ENCODE results near the gene RAD17.

RAD17 gene

GRCh38 chr5:69462170-69462569 is 92.6 kb downstream of the RAD17 start:
- DNase-seq = no peak
- Mint-ChIP-seq H3K4me1 (no peaks in the 10 kb centered on the region), H3K9me3 (no peaks in the 10 kb centered on the region), H3K27me3 (no peaks in the 10 kb centered on the region), H3K4me3 (no peak overlapping the region), H3K36me3 (no peaks in the 10 kb centered on the region), H3K27ac (no peak overlapping the region)
- CTCF ChIA-PET = no interaction called here
